Inflammatory macrophage (primary cell): ENCODE data around the gene HSP90AA1.
A peak's percentile ranks its signal among the peaks of the same experiment; 100 is the strongest.
"Not testable (repeated sequence)": the region's sequence is repeated elsewhere in the genome, so short reads cannot be mapped to it uniquely, and the experiment has no call there.

Source experiments
- DNase-seq, 2 donors: peaks; one replicate each; pipeline ENCODE4 v3.0.0-alpha.2; 2020 to 2022
- total RNA-seq, 18 experiments: gene quantifications; one replicate each; lab custom pipeline; 2026; ENCODE audit warnings: mixed read lengths in 6 of 18, inconsistent platforms in 2 of 18; lab: John Stamatoyannopoulos, UW

HSP90AA1 gene
- total RNA-seq = 441 to 869 (median 612) reads per million in 18 experiments

- peak; percentile 95 to 97 for DNase-seq
Measured at GRCh38 chr14:102086972-102087761, at the start of gene HSP90AA1. Gene HSP90AA1 (minus strand): TSS chr14:102087044. CDS start chr14:102086378, 666 bp downstream.

- not testable (repeated sequence) for DNase-seq
Measured at GRCh38 chr14:102135456-102135855, 48.6 kb upstream of the HSP90AA1 start.

GRCh38 chr14:102134719-102135118 is 47.9 kb upstream of the HSP90AA1 start:
- not testable (repeated sequence) for DNase-seq

- not testable (repeated sequence) for DNase-seq
Measured at GRCh38 chr14:102134021-102134420, 47.2 kb upstream of the HSP90AA1 start.

GRCh38 chr14:102131741-102132140 is 44.9 kb upstream of the HSP90AA1 start:
- no peak for DNase-seq

- no peak for DNase-seq
Measured at GRCh38 chr14:102126807-102127455, 40.1 kb upstream of the HSP90AA1 start.

GRCh38 chr14:102125546-102125945 is 38.7 kb upstream of the HSP90AA1 start:
- no peak for DNase-seq

GRCh38 chr14:102124419-102124818 is 37.6 kb upstream of the HSP90AA1 start:
- DNase-seq = no peak

GRCh38 chr14:102121567-102121966 is 34.7 kb upstream of the HSP90AA1 start:
- no peak for DNase-seq

GRCh38 chr14:102120888-102121287 is 34.0 kb upstream of the HSP90AA1 start:
- no peak for DNase-seq

GRCh38 chr14:102117852-102118251 is 31.0 kb upstream of the HSP90AA1 start:
- no peak for DNase-seq

GRCh38 chr14:102116361-102117180 is 29.7 kb upstream of the HSP90AA1 start:
- DNase-seq = no peak

GRCh38 chr14:102111101-102111500 is 24.3 kb upstream of the HSP90AA1 start:
- DNase-seq = no peak

- not testable (repeated sequence) for DNase-seq
Measured at GRCh38 chr14:102109332-102109731, 22.5 kb upstream of the HSP90AA1 start.

- DNase-seq = no peak
Measured at GRCh38 chr14:102105369-102105768, 18.5 kb upstream of the HSP90AA1 start.

- DNase-seq = peak; percentile 11 to 30
Measured at GRCh38 chr14:102103062-102103695, 16.3 kb upstream of the HSP90AA1 start.

- no peak for DNase-seq
Measured at GRCh38 chr14:102097441-102098135, 10.7 kb upstream of the HSP90AA1 start.

- peak; percentile 72 to 81 for DNase-seq
Measured at GRCh38 chr14:102096569-102097188, 9.8 kb upstream of the HSP90AA1 start.

GRCh38 chr14:102095871-102096568 is 9.2 kb upstream of the HSP90AA1 start:
- DNase-seq = no peak

GRCh38 chr14:102095231-102095870 is 8.5 kb upstream of the HSP90AA1 start:
- DNase-seq = peak in 1 of 2 donors; percentile 22
